K562 treated with DMSO at 1 percent for 4 hours (cell line): ENCODE results near the gene RAB34. TPM values are rescaled to one million over a fixed set of nuclear protein-coding genes. Genes with fewer than 3 reads are reported as not detected.

Experiments
- total RNA-seq: library from RNA; unstranded; fragments of 300-600 nt; gene quantifications from 2 replicates; pipeline ENCODE4 v1.2.3, GENCODE V29; 2022; ENCODE audit not compliant: insufficient read depth

RAB34 gene
- not detected in 2 replicates for total RNA-seq

GRCh38 chr17:28717578-28718332, at the start of gene RAB34:
RAB34 (minus strand) TSS chr17:28717868; CDS start chr17:28717266, 602 bp downstream.

GRCh38 chr17:28743243-28744103, 25.8 kb upstream of the RAB34 start, which contains the start of gene TRAF4:
TRAF4 (plus strand) TSS chr17:28744011; CDS start chr17:28744113, 102 bp downstream.

GRCh38 chr17:28728364-28729200, 10.9 kb upstream of the RAB34 start, which contains the start of gene NEK8:
NEK8 (plus strand) TSS chr17:28728788; CDS start chr17:28728814, 26 bp downstream.

GRCh38 chr17:28726226-28726626, 8.6 kb upstream of the RAB34 start, which contains the start of gene TLCD1:
TLCD1 (minus strand) TSS chr17:28726233; CDS start chr17:28726097, 136 bp downstream.

GRCh38 chr17:28711723-28712031, 6.0 kb downstream of the RAB34 start, which contains the start of gene PROCA1:
PROCA1 (minus strand) TSS chr17:28711888; CDS start chr17:28711660, 228 bp downstream.

Other genes with a start within 250 kb of the RAB34 start
- not detected in 2 replicates for gene SLC13A2, start 244.2 kb downstream of the RAB34 start, total RNA-seq
- gene FOXN1, start 211.5 kb downstream of the RAB34 start, total RNA-seq, result not detected in 2 replicates
- 29.6 and 34.4 TPM in 2 replicates for gene UNC119, start 165.2 kb downstream of the RAB34 start, total RNA-seq
- gene PIGS, start 146.3 kb downstream of the RAB34 start, total RNA-seq, result 92.0 and 97.4 TPM in 2 replicates
- 52.1 and 58.6 TPM in 2 replicates for gene ALDOC, start 141.0 kb downstream of the RAB34 start, total RNA-seq
- gene SPAG5, start 118.8 kb downstream of the RAB34 start, total RNA-seq, result 93.5 and 110 TPM in 2 replicates
- 17.6 and 21.9 TPM in 2 replicates for gene RSKR, start 103.7 kb downstream of the RAB34 start, total RNA-seq
- gene BLTP2, start 72.7 kb downstream of the RAB34 start, total RNA-seq, result 47.7 and 60.6 TPM in 2 replicates
- gene SDF2, start 56.0 kb downstream of the RAB34 start, total RNA-seq, result 68.5 and 69.2 TPM in 2 replicates
- gene SUPT6H, start 55.7 kb downstream of the RAB34 start, total RNA-seq, result 54.5 and 61.6 TPM in 2 replicates
- 5.4 and 5.6 TPM in 2 replicates for gene PROCA1, start 6.0 kb downstream of the RAB34 start, total RNA-seq
- 2,658 and 2,919 TPM in 2 replicates for gene RPL23A, start 2.1 kb upstream of the RAB34 start, total RNA-seq
- 2.7 and 3.4 TPM in 2 replicates for gene TLCD1, start 8.4 kb upstream of the RAB34 start, total RNA-seq
- gene NEK8, start 10.9 kb upstream of the RAB34 start, total RNA-seq, result 2.2 and 4.7 TPM in 2 replicates
- gene TRAF4, start 26.1 kb upstream of the RAB34 start, total RNA-seq, result 85.7 and 116 TPM in 2 replicates
- 28.4 and 38.5 TPM in 2 replicates for gene FAM222B, start 124.9 kb upstream of the RAB34 start, total RNA-seq
- gene ERAL1, start 137.1 kb upstream of the RAB34 start, total RNA-seq, result 84.1 and 95.8 TPM in 2 replicates
- 160 and 174 TPM in 2 replicates for gene FLOT2, start 179.9 kb upstream of the RAB34 start, total RNA-seq
- gene DHRS13, start 185.2 kb upstream of the RAB34 start, total RNA-seq, result 22.7 and 29.7 TPM in 2 replicates
- 27.3 and 34.0 TPM in 2 replicates for gene PHF12, start 233.7 kb upstream of the RAB34 start, total RNA-seq